NT2/D1 (cell line): Measurements from ENCODE around the gene RASD2.

Source experiments
- YY1 ChIP-seq: IDR thresholded peaks from 2 replicates; pipeline ENCODE4 v1.6.1; 2011; ENCODE audit not compliant: insufficient read length, insufficient read depth
- ZNF274 ChIP-seq: IDR thresholded peaks from 2 replicates; pipeline ENCODE4 v1.6.1; 2011; ENCODE audit warnings: mild to moderate bottlenecking, low read depth, low read length

- TF ChIP-seq ZNF274 (no peak), YY1 (no peak)
These were observed 8.7 kb downstream of the RASD2 start for GRCh38 chr22:35549328-35549727.
